Ovary (tissue), 9 donors: ENCODE data around the gene RBM33. TPM values are rescaled to one million over a fixed set of nuclear protein-coding genes. Genes with fewer than 3 reads are reported as not detected.

ENCODE experiments used
- DNase-seq, 5 donors: peaks; one replicate each; pipeline ENCODE4 v3.0.0-alpha.2; 2019 to 2020
- H3K27ac ChIP-seq, 2 donors: fragments of 200-600 bp; one replicate each; pipeline versions ENCODE4 v1.5.1 to v1.8.0; 2019 to 2022
- H3K27me3 ChIP-seq: fragments of 200-600 bp; one replicate; pipeline ENCODE4 v1.8.0; 2022
- H3K36me3 ChIP-seq: fragments of 200-600 bp; sonication (generic); one replicate; pipeline ENCODE4 v1.5.1; 2019
- H3K4me1 ChIP-seq: one replicate; pipeline ENCODE4 v1.8.1; 2013; ENCODE audit warnings: mild to moderate bottlenecking, moderate library complexity; ENCODE audit not compliant: insufficient read depth
- H3K4me3 ChIP-seq: fragments of 200-600 bp; sonication (generic); one replicate; pipeline ENCODE4 v1.5.1; 2017
- H3K9me3 ChIP-seq, 2 donors: fragments of 200-600 bp in 1 of 2; sonication (generic) in 1 of 2; one replicate each; pipeline versions ENCODE4 v1.5.1 to v1.8.1; 2013 to 2019; ENCODE audit warnings: mild to moderate bottlenecking in 1 of 2, moderate library complexity in 1 of 2
- CTCF ChIP-seq, 3 donors: fragments of 450-650 bp in 2 of 3; fragments of 200-600 bp in 1 of 3; IDR thresholded peaks; one replicate each; pipeline versions ENCODE4 v1.5.1 to v1.8.0; 2016 to 2022; ENCODE audit warnings: antibody characterized with exemption in 3 of 3, mild to moderate bottlenecking in 1 of 3
- EP300 ChIP-seq: sonication (generic); formaldehyde crosslinking; IDR thresholded peaks from one replicate; pipeline ENCODE4 v1.6.1; 2017; ENCODE audit warnings: antibody characterized with exemption
- POLR2A ChIP-seq: fragments of 450-650 bp; IDR thresholded peaks from one replicate; pipeline ENCODE4 v1.6.1; 2017; ENCODE audit warnings: antibody characterized with exemption, mild to moderate bottlenecking, moderate library complexity
- WGBS, 3 donors: extraction: QIAGEN DNeasy Blood & Tissue Kit in 1 of 3; methylation state at CpG; one replicate each; pipeline versions ENCODE4 v1.1.5 to v1.1.7; 2013 to 2017; 5-methylcytosine and 5-hydroxymethylcytosine counted together
- intact Hi-C, 4 donors: fragments of 100-400 bp; cut with DNase I; formaldehyde crosslinking; loops; one replicate each; pipeline versions ENCODE4 v1.11.0 to v1.15.1; 2022 to 2023
- polyA plus RNA-seq, 2 donors: library from polyadenylated mRNA; stranded (reverse); fragments of 200-250 nt in 1 of 2; fragments of 350-450 nt in 1 of 2; fragmentation: Illumina TruSeq in 1 of 2; extraction: RNeasy Lipid Tissue Mini Kit (QIAGEN cat#74804) in 1 of 2; gene quantifications; one replicate each; pipeline ENCODE4 v1.2.3, GENCODE V29; 2013 to 2014
- total RNA-seq, 7 donors: library from RNA; depleted of rRNA in 2 of 7; stranded (reverse); fragments of >200 nt in 2 of 7; fragmentation: NEBNext Ultra II Directional in 3 of 7; extraction: Animal tissue kit (Norgen Biotek cat#: 25700) in 3 of 7; gene quantifications; one replicate each; pipeline versions ENCODE4 v1.1.0 to v1.2.4, GENCODE V29; 2016 to 2023
- donor health status: DM: no; HTN: no; CAD: no; lungs with moderate emphysema.
- donor health status: DM: no; HTN: no; CAD: no.
- donor health status: Bipolar disorder and iron deficiency.
- donor health status: DM: yes; HTN: yes; CAD: no.
- donor health status: DM: no; HTN: no; CAD: no.
- donor health status: DM: yes; HTN: yes; CAD: no.

Gene RBM33
- total and polyA plus RNA-seq, 9 donors = 19.8 to 62.0 (median 49.3) TPM

GRCh38 chr7:155769701-155770100, 125.2 kb downstream of the RBM33 start:
- Histone ChIP-seq H3K4me3 (no peak overlapping the region), H3K27ac (no peak overlapping the region), H3K36me3 (no peaks in the 10 kb centered on the region), H3K4me1 (no peaks in the 10 kb centered on the region), H3K27me3 (no peaks in the 10 kb centered on the region), H3K9me3 (no peaks in the 10 kb centered on the region)
- WGBS, 3 donors = 32 to 44% (median 39%) methylated on average over 6 of the region's 6 CpGs
- TF ChIP-seq CTCF (IDR thresholded peaks at IDR 0.05) (no peak), EP300 (no peak), POLR2A (no peak)
- no peak for DNase-seq
- intact Hi-C loops = loop anchor here (5.0 to 10.0 kb wide), 4 partner anchors 165 to 855 kb away; no protein-coding TSS in a partner anchor

- H3K4me3 ChIP-seq = no peak overlapping the region
- H3K36me3 ChIP-seq = no peaks in the 10 kb centered on the region
- no peaks in the 10 kb centered on the region for H3K4me1 ChIP-seq
- WGBS, 3 donors = 71 to 83% (median 83%) methylated on average over 6 of the region's 6 CpGs
- no peaks in the 10 kb centered on the region for H3K9me3 ChIP-seq
- TF ChIP-seq POLR2A = no peak
- no peak for TF ChIP-seq CTCF (IDR thresholded peaks at IDR 0.05)
- no peak for TF ChIP-seq EP300
- no peak overlapping the region for H3K27ac ChIP-seq
- no peak for DNase-seq
- intact Hi-C loops = loop anchor here in 1 of 4 donors (10.0 kb wide), 1 partner anchor 855 kb away; no protein-coding TSS in a partner anchor
- H3K27me3 ChIP-seq = no peaks in the 10 kb centered on the region
These were observed 125.8 kb downstream of the RBM33 start for GRCh38 chr7:155770241-155770640.

- WGBS, 3 donors = 89 to 93% (median 93%) methylated on average over 4 of the region's 4 CpGs
- TF ChIP-seq POLR2A (no peak), EP300 (no peak), CTCF (IDR thresholded peaks at IDR 0.05) (no peak)
- Histone ChIP-seq H3K27me3 (no peaks in the 10 kb centered on the region), H3K9me3 (no peaks in the 10 kb centered on the region), H3K27ac (no peak overlapping the region), H3K4me3 (no peak overlapping the region), H3K4me1 (no peaks in the 10 kb centered on the region), H3K36me3 (no peaks in the 10 kb centered on the region)
- intact Hi-C loops = loop anchor here in 1 of 4 donors (10.0 kb wide), 1 partner anchor 859 kb away; no protein-coding TSS in a partner anchor
- DNase-seq = no peak
These were observed 129.1 kb downstream of the RBM33 start for GRCh38 chr7:155773531-155773930.

- H3K9me3 ChIP-seq = no peaks in the 10 kb centered on the region
- WGBS, 3 donors = 89 to 91% (median 89%) methylated on average over 14 of the region's 14 CpGs
- no peak for DNase-seq
- no peak overlapping the region for H3K27ac ChIP-seq
- H3K27me3 ChIP-seq = no peaks in the 10 kb centered on the region
- H3K4me3 ChIP-seq = no peak overlapping the region
- H3K4me1 ChIP-seq = no peaks in the 10 kb centered on the region
- intact Hi-C loops = loop anchor here in 1 of 4 donors (10.0 kb wide), 1 partner anchor 860 kb away; no protein-coding TSS in a partner anchor
- H3K36me3 ChIP-seq = no peaks in the 10 kb centered on the region
- TF ChIP-seq POLR2A (no peak), EP300 (no peak), CTCF (IDR thresholded peaks at IDR 0.05) (no peak)
These were observed 130.5 kb downstream of the RBM33 start for GRCh38 chr7:155774947-155775346.
